ENCODE data around the gene HOXD4. TPM values are rescaled to one million over a fixed set of nuclear protein-coding genes. Genes with fewer than 3 reads are reported as not detected.

The HOXD4 gene
- total RNA-seq, 3 donors from 2014 or later: 4.7 to 6.5 (median 5.9) TPM

- intact Hi-C loops (cut with DNase I, micrococcal nuclease): no loop called here
- Histone ChIP-seq H3K4me3 (peak overlapping the region; percentile 36), H3K4me1 (ENCODE audit: low read depth) (peaks cover 17% of the 10 kb centered on the region), H3K9me3 (no peaks in the 10 kb centered on the region), H3K36me3 (ENCODE audit: low read depth) (no peaks in the 10 kb centered on the region)
- DNase-seq (peak; percentile 60 to 74 (median 67)), ATAC-seq (peak; percentile 61)
- TF ChIP-seq CTCF (IDR thresholded peaks at IDR 0.05): no peak
Measured at GRCh38 chr2:176130147-176130956, 21.0 kb upstream of the HOXD4 start.

GRCh38 chr2:176130957-176131847 lies 20.1 kb upstream of the HOXD4 start:
- peak overlapping the region; percentile 36 for H3K4me3 ChIP-seq
- ATAC-seq (no peak), DNase-seq (no peak)
- peaks cover 17% of the 10 kb centered on the region for H3K4me1 ChIP-seq (ENCODE audit: low read depth)
- H3K9me3 ChIP-seq: no peaks in the 10 kb centered on the region
- no peaks in the 10 kb centered on the region for H3K36me3 ChIP-seq (ENCODE audit: low read depth)
- intact Hi-C loops (cut with DNase I, micrococcal nuclease): no loop called here
- no peak for TF ChIP-seq CTCF (IDR thresholded peaks at IDR 0.05)

- no peaks in the 10 kb centered on the region for H3K36me3 ChIP-seq (ENCODE audit: low read depth)
- H3K4me1 ChIP-seq (ENCODE audit: low read depth): peaks cover 17% of the 10 kb centered on the region
- no peak overlapping the region for H3K4me3 ChIP-seq
- DNase-seq (no peak), ATAC-seq (no peak)
- intact Hi-C loops (cut with DNase I, micrococcal nuclease): no loop called here
- H3K9me3 ChIP-seq: no peaks in the 10 kb centered on the region
- no peak for TF ChIP-seq CTCF (IDR thresholded peaks at IDR 0.05)
Measured at GRCh38 chr2:176131848-176132158, 19.5 kb upstream of the HOXD4 start.

GRCh38 chr2:176132205-176133171 lies 18.9 kb upstream of the HOXD4 start:
- Histone ChIP-seq H3K4me1 (ENCODE audit: low read depth) (peaks cover 14% of the 10 kb centered on the region), H3K4me3 (no peak overlapping the region)
- no peak for ATAC-seq

More at GRCh38 chr2:176132205-176133171, 18.9 kb upstream of the HOXD4 start:
- intact Hi-C loops (cut with DNase I, micrococcal nuclease): no loop called here
- DNase-seq: no peak
- TF ChIP-seq CTCF (IDR thresholded peaks at IDR 0.05): no peak
- H3K36me3 ChIP-seq (ENCODE audit: low read depth): no peaks in the 10 kb centered on the region
- H3K9me3 ChIP-seq: no peaks in the 10 kb centered on the region
